BE2C (cell line): ENCODE data around the gene CCT3.
A peak's percentile ranks its signal among the peaks of the same experiment; 100 is the strongest.
"Not testable (repeated sequence)": the region's sequence is repeated elsewhere in the genome, so short reads cannot be mapped to it uniquely, and the experiment has no call there.

Experiments
- DNase-seq: peaks from one replicate; pipeline ENCODE4 v3.0.0-alpha.2; 2020
- H3K27me3 ChIP-seq: fragments of 250-450 bp; sonication (Bioruptor Pico); 2 replicates; pipeline ENCODE4 v1.5.1; 2020; ENCODE audit warnings: mild to moderate bottlenecking
- H3K36me3 ChIP-seq: fragments of 250-450 bp; sonication (Bioruptor Pico); 2 replicates; pipeline ENCODE4 v1.5.1; 2020; ENCODE audit warnings: mild to moderate bottlenecking
- H3K4me1 ChIP-seq: fragments of 250-450 bp; sonication (Bioruptor Pico); 2 replicates; pipeline ENCODE4 v1.5.1; 2020
- H3K4me3 ChIP-seq: 2 replicates; pipeline ENCODE4 v1.5.1; 2011; ENCODE audit warnings: low read depth, low read length
- H3K9me3 ChIP-seq: fragments of 250-450 bp; sonication (Bioruptor Pico); 2 replicates; pipeline ENCODE4 v1.5.1; 2020
- TF ChIP-seq, protein P1 (sequence below): IDR thresholded peaks from 2 replicates; pipeline ENCODE4 v1.5.1; 2012; ENCODE audit warnings: mild to moderate bottlenecking, low read depth, low read length

Gene CCT3

DNA sequence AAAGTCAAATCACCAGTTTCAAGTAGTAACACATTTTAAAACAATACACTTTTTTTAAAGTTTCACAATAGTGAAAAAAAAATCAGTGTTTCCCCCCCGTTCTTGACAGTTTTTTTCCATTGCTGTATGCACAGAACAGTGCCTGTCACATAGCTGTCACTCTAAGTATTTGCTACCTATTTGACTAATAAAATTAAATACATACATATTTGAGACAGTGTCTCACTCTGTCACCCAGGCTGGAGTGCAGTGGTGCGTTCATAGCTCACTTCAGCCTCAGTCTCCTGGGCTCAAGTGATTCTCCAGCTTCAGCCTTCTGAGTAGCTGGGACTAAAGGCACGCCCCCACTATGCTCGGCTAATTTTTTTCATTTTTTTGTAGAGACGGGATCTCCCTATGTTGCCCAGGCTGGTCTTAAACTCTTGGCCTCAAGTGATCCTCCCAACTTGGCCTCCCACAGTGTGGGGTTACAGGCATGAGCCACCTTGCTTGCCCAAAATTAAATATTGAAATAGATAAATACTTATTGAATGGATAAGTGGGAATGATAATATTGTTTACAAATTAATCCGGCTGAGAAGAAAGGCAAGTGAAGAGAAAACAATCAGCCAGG is 18.3 kb upstream of the CCT3 start:
- Histone ChIP-seq H3K36me3 (no peaks in the 10 kb centered on the region), H3K4me1 (no peaks in the 10 kb centered on the region), H3K4me3 (no peak overlapping the region), H3K27me3 (no peaks in the 10 kb centered on the region), H3K9me3 (no peaks in the 10 kb centered on the region)
- TF ChIP-seq, protein P1, sequence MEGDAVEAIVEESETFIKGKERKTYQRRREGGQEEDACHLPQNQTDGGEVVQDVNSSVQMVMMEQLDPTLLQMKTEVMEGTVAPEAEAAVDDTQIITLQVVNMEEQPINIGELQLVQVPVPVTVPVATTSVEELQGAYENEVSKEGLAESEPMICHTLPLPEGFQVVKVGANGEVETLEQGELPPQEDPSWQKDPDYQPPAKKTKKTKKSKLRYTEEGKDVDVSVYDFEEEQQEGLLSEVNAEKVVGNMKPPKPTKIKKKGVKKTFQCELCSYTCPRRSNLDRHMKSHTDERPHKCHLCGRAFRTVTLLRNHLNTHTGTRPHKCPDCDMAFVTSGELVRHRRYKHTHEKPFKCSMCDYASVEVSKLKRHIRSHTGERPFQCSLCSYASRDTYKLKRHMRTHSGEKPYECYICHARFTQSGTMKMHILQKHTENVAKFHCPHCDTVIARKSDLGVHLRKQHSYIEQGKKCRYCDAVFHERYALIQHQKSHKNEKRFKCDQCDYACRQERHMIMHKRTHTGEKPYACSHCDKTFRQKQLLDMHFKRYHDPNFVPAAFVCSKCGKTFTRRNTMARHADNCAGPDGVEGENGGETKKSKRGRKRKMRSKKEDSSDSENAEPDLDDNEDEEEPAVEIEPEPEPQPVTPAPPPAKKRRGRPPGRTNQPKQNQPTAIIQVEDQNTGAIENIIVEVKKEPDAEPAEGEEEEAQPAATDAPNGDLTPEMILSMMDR = no peak
- DNase-seq = no peak

DNA sequence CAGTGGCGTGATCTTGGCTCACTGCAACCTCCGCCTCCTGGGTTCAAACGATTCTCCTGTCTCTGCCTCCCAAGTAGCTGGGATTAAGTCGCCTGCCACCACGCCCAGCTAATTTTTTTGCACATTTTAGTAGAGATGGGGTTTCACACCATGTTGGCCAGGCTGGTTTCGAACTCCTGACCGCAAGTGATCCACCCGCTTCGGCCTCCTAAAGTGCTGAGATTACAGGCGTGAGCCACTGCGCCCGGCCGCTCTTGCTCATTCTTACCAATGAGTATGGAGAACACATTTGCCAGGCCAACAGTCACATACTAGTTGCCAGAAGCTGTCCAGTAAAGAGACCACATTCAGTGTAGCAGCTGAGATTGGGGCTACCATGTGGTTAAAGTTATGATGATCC is 14.4 kb upstream of the CCT3 start:
- DNase-seq, H3K36me3 ChIP-seq, H3K4me1 ChIP-seq, H3K4me3 ChIP-seq, H3K27me3 ChIP-seq, H3K9me3 ChIP-seq: not testable (repeated sequence)

DNA sequence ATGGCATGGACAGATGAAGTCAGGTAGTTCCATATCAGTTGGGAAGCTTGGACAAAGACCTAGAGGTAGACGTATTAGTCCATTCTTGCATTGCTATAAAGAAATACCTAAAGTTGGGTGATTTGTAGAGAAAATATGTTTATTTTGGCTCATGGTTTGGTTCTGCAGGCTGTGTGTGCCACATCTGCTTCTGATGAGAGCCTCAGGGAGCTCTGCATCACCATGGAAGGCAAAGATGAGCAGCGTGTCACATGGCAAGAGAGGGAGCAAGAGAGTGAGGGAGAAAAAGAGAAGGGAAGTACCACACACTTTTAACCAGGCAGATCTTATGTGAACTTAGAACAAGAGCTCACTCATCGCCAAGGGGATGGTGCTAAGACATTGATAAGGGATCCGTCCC is 9.2 kb upstream of the CCT3 start:
- no peak overlapping the region for H3K4me3 ChIP-seq
- no peaks in the 10 kb centered on the region for H3K27me3 ChIP-seq
- H3K36me3 ChIP-seq = no peaks in the 10 kb centered on the region
- TF ChIP-seq, protein P1 = no peak
- no peak for DNase-seq
- H3K4me1 ChIP-seq = peaks cover 36% of the 10 kb centered on the region
- H3K9me3 ChIP-seq = no peaks in the 10 kb centered on the region

DNA sequence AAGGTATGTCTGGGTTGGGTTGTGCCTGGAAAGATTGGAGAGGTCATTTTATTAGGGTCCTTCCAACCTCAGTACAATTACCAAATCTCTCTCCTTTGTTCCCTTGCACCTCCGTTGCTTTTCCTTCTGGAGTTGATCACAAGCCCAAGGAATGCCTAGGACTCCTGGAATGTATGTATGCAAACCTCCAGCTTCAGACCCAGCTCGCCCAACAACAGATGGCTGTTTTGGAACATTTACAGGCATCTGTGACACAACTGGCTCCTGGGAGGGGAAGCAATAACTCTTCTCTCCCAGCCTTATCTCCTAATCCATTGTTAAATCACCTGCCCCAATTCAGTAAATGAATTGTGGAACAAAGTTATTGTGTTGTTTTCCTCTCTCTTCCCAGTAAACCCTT is 8.5 kb upstream of the CCT3 start:
- Histone ChIP-seq H3K27me3 (no peaks in the 10 kb centered on the region), H3K4me3 (no peak overlapping the region), H3K4me1 (peaks cover 37% of the 10 kb centered on the region), H3K9me3 (no peaks in the 10 kb centered on the region), H3K36me3 (no peaks in the 10 kb centered on the region)
- TF ChIP-seq, protein P1 = no peak
- no peak for DNase-seq

DNA sequence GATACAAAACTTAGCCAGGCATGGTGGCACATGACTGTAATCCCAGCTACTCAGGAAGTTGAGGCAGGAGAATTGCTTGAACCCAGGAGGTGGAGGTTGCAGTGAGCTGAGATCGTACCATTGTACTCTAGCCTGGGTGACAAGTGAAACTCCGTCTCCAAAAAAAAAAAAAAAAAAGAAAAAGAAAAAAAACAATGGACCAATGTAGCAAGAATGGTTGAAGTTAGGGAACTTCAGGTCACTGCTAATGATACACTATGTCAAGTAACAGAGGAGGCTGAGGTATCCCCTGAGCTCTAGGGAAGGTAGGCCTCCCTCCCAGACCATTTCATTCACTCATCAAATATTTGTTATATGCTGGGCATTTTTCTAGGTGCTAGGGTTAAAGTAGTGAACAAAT is 7.9 kb upstream of the CCT3 start:
- not testable (repeated sequence) for H3K27me3 ChIP-seq, H3K4me3 ChIP-seq, H3K36me3 ChIP-seq, H3K9me3 ChIP-seq, DNase-seq
- peaks cover 37% of the 10 kb centered on the region for H3K4me1 ChIP-seq

DNA sequence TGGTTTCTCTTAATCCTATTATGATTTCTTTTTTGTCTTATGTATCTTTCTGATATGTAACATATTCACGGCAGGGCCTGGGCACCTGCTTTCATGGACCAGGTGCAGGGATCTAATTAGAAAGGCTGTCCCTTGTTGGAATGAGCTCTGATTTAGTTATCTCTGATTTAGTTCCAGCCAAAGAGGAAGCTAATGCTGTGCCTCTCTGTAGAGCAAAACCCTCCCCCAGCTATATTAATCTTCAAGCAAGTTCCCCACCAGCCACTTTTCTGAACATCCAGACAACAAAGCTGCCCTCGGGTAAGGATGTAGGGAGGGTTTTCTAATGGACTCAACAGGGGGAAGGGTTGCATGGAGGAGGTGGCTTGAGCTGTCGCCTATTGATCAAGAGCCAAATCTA is 6.3 kb upstream of the CCT3 start:
- no peaks in the 10 kb centered on the region for H3K27me3 ChIP-seq
- DNase-seq = peak; percentile 61
- H3K4me1 ChIP-seq = peaks cover 37% of the 10 kb centered on the region
- H3K9me3 ChIP-seq = no peaks in the 10 kb centered on the region
- no peak overlapping the region for H3K4me3 ChIP-seq
- H3K36me3 ChIP-seq = no peaks in the 10 kb centered on the region
- TF ChIP-seq, protein P1 = no peak

DNA sequence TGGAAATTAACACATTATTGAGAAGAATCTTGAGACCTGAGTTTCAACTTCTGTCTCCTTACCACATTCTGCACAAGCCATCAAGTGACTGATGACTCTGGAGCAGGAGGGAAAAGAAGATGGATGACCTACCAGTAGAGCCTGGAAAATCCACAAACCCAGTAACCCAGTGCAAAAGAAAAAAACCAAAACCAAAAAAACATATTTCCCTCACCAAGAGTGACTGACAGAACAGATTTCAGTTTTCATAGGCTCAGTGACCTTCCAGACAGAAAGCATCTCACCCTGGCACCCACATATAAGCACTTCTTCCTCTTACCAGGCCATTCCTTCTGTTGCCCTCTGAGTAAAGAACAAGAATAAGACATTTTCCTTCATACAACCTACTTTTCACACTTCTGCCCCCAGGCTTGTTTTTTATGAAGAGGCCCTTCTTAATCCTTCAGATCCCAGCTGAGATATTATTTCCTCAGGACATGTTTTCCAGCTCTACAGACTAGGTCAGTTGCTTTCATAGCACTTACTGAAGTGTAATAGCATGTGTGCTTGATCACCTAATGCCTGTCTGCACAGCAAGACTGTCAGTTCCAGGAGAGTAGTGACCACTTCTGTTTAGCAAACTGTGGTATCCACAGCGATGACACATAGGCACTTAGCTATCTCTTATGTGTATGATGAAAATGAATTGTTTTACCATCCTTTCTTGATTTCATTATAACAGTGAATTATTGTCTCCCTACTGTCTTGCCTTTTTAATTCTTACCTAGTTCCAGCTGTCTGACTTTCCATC is 4.3 kb upstream of the CCT3 start:
- H3K9me3 ChIP-seq = no peaks in the 10 kb centered on the region
- TF ChIP-seq, protein P1 = no peak
- DNase-seq = no peak
- no peaks in the 10 kb centered on the region for H3K27me3 ChIP-seq
- H3K36me3 ChIP-seq = no peaks in the 10 kb centered on the region; the same call in 1 of the 2 replicates
- peaks cover 33% of the 10 kb centered on the region for H3K4me1 ChIP-seq
- H3K4me3 ChIP-seq = no peak overlapping the region
